HUES48 (cell line): ENCODE measurements around the gene GLTP.
A peak's percentile ranks its signal among the peaks of the same experiment; 100 is the strongest.

ENCODE experiments used
- H3K27ac ChIP-seq: one replicate; pipeline ENCODE4 v1.7.0; 2013; ENCODE audit warnings: low read depth, low read length, inconsistent platforms
- H3K27me3 ChIP-seq: 2 replicates; pipeline ENCODE4 v1.6.1; 2013; ENCODE audit warnings: mild to moderate bottlenecking, low read length; ENCODE audit not compliant: control insufficient read depth, insufficient read depth
- H3K36me3 ChIP-seq: 2 replicates; pipeline ENCODE4 v1.6.1; 2013; ENCODE audit warnings: low read length; ENCODE audit not compliant: control insufficient read depth, insufficient read depth
- H3K4me1 ChIP-seq: 2 replicates; pipeline ENCODE4 v1.6.1; 2013; ENCODE audit warnings: mild to moderate bottlenecking, low read length; ENCODE audit not compliant: control insufficient read depth, insufficient read depth
- H3K4me3 ChIP-seq: 2 replicates; pipeline ENCODE4 v1.5.1; 2013; ENCODE audit warnings: mild to moderate bottlenecking, low read depth, low read length
- H3K9ac ChIP-seq: 2 replicates; pipeline ENCODE4 v1.6.1; 2013; ENCODE audit warnings: mild to moderate bottlenecking, low read depth, low read length, moderate library complexity
- H3K9me3 ChIP-seq: 2 replicates; pipeline ENCODE4 v1.6.1; 2013; ENCODE audit warnings: low read length; ENCODE audit not compliant: control insufficient read depth, insufficient read depth

The GLTP gene

GRCh38 chr12:109840305-109841074 is 39.9 kb downstream of the GLTP start:
- no peaks in the 10 kb centered on the region for H3K36me3 ChIP-seq
- no peaks in the 10 kb centered on the region for H3K9me3 ChIP-seq
- H3K4me3 ChIP-seq = no peak overlapping the region
- no peak overlapping the region for H3K9ac ChIP-seq
- H3K4me1 ChIP-seq = no peaks in the 10 kb centered on the region
- H3K27me3 ChIP-seq = no peaks in the 10 kb centered on the region
- H3K27ac ChIP-seq = no peak overlapping the region

GRCh38 chr12:109839444-109839843 is 40.9 kb downstream of the GLTP start:
- H3K9me3 ChIP-seq = no peaks in the 10 kb centered on the region
- no peaks in the 10 kb centered on the region for H3K27me3 ChIP-seq
- no peak overlapping the region for H3K4me3 ChIP-seq
- H3K4me1 ChIP-seq = no peaks in the 10 kb centered on the region
- H3K36me3 ChIP-seq = no peaks in the 10 kb centered on the region
- H3K9ac ChIP-seq = no peak overlapping the region
- H3K27ac ChIP-seq = no peak overlapping the region

GRCh38 chr12:109836916-109837315 is 43.4 kb downstream of the GLTP start:
- H3K4me1 ChIP-seq = peaks cover 2% of the 10 kb centered on the region; the same call in 1 of the 2 replicates
- H3K4me3 ChIP-seq = no peak overlapping the region
- no peak overlapping the region for H3K27ac ChIP-seq
- no peak overlapping the region for H3K9ac ChIP-seq
- H3K9me3 ChIP-seq = no peaks in the 10 kb centered on the region
- no peaks in the 10 kb centered on the region for H3K36me3 ChIP-seq
- H3K27me3 ChIP-seq = no peaks in the 10 kb centered on the region

GRCh38 chr12:109835827-109836226 is 44.5 kb downstream of the GLTP start:
- H3K27me3 ChIP-seq = no peaks in the 10 kb centered on the region
- H3K4me1 ChIP-seq = peaks cover 5% of the 10 kb centered on the region; the same call in 1 of the 2 replicates
- H3K9me3 ChIP-seq = no peaks in the 10 kb centered on the region
- no peak overlapping the region for H3K27ac ChIP-seq
- no peaks in the 10 kb centered on the region for H3K36me3 ChIP-seq
- no peak overlapping the region for H3K4me3 ChIP-seq
- no peak overlapping the region for H3K9ac ChIP-seq

GRCh38 chr12:109833307-109834189 is 46.8 kb downstream of the GLTP start, which contains the start of gene TRPV4:
Gene TRPV4, minus strand, starts transcription at chr12:109833398. Its CDS starts 18,602 bp downstream, at chr12:109814796.
- Histone ChIP-seq H3K4me1 (peaks cover 5% of the 10 kb centered on the region; the same call in 1 of the 2 replicates), H3K9ac (peak within 1 kb of the TSS; percentile 54; the same call in 1 of the 2 replicates), H3K4me3 (peak within 1 kb of the TSS; percentile 73)

GRCh38 chr12:109832541-109833306 is 47.6 kb downstream of the GLTP start:
- Histone ChIP-seq H3K27ac (no peak overlapping the region), H3K36me3 (no peaks in the 10 kb centered on the region), H3K27me3 (no peaks in the 10 kb centered on the region), H3K4me3 (peak overlapping the region; percentile 73), H3K9me3 (no peaks in the 10 kb centered on the region), H3K4me1 (peaks cover 5% of the 10 kb centered on the region; the same call in 1 of the 2 replicates), H3K9ac (peak overlapping the region; percentile 54; the same call in 1 of the 2 replicates)

More at GRCh38 chr12:109833307-109834189, 46.8 kb downstream of the GLTP start, which contains the start of gene TRPV4:
- no peak within 1 kb of the TSS for H3K27ac ChIP-seq
- H3K9me3 ChIP-seq = no peaks in the 10 kb centered on the region
- H3K27me3 ChIP-seq = no peaks in the 10 kb centered on the region
- H3K36me3 ChIP-seq = no peaks in the 10 kb centered on the region

- H3K36me3 ChIP-seq = no peaks in the 10 kb centered on the region
- H3K4me3 ChIP-seq = no peak overlapping the region
- no peak overlapping the region for H3K9ac ChIP-seq
- peaks cover 5% of the 10 kb centered on the region; the same call in 1 of the 2 replicates for H3K4me1 ChIP-seq
- H3K27me3 ChIP-seq = no peaks in the 10 kb centered on the region
- H3K9me3 ChIP-seq = no peaks in the 10 kb centered on the region
- no peak overlapping the region for H3K27ac ChIP-seq
These were observed 48.4 kb downstream of the GLTP start for GRCh38 chr12:109831929-109832328.

- Histone ChIP-seq H3K9me3 (no peaks in the 10 kb centered on the region), H3K36me3 (no peaks in the 10 kb centered on the region), H3K4me1 (peaks cover 5% of the 10 kb centered on the region; the same call in 1 of the 2 replicates), H3K9ac (no peak overlapping the region), H3K27ac (no peak overlapping the region), H3K27me3 (no peaks in the 10 kb centered on the region), H3K4me3 (no peak overlapping the region)
These were observed 49.0 kb downstream of the GLTP start for GRCh38 chr12:109831365-109831764.

- no peak overlapping the region for H3K27ac ChIP-seq
These were observed 49.6 kb downstream of the GLTP start for GRCh38 chr12:109830718-109831117.

GRCh38 chr12:109830267-109830666 is 50.1 kb downstream of the GLTP start:
- Histone ChIP-seq H3K9ac (no peak overlapping the region), H3K27ac (no peak overlapping the region), H3K4me3 (no peak overlapping the region), H3K36me3 (no peaks in the 10 kb centered on the region), H3K27me3 (no peaks in the 10 kb centered on the region), H3K4me1 (peaks cover 5% of the 10 kb centered on the region; the same call in 1 of the 2 replicates), H3K9me3 (no peaks in the 10 kb centered on the region)

More at GRCh38 chr12:109830718-109831117, 49.6 kb downstream of the GLTP start:
- no peaks in the 10 kb centered on the region for H3K36me3 ChIP-seq
- H3K9me3 ChIP-seq = no peaks in the 10 kb centered on the region
- no peak overlapping the region for H3K9ac ChIP-seq
- peaks cover 5% of the 10 kb centered on the region; the same call in 1 of the 2 replicates for H3K4me1 ChIP-seq
- no peak overlapping the region for H3K4me3 ChIP-seq
- no peaks in the 10 kb centered on the region for H3K27me3 ChIP-seq
